SK-N-SH (cell line): ENCODE data around the gene NUP160. TPM values are rescaled to one million over a fixed set of nuclear protein-coding genes. Genes with fewer than 3 reads are reported as not detected.

Experiments used
- CTCF ChIA-PET: fragments of 300-600, 350-600 bp; formaldehyde crosslinking; extraction: SDS; loops from one replicate; lab custom pipeline; 2021; lab: Yijun Ruan, JAX
- POLR2A ChIA-PET: fragments of 350-600 bp; sonication (Branson Sonifier 250); formaldehyde crosslinking; extraction: SDS; loops from one replicate; lab custom pipeline; 2020; ENCODE audit warnings: antibody characterized with exemption, inconsistent platforms; lab: Yijun Ruan, JAX
- DNase-seq: peaks from one replicate; pipeline ENCODE4 v3.0.0; 2012
- H2AFZ ChIP-seq: fragments of 200-600 bp; sonication (generic); 2 replicates; pipeline ENCODE4 v1.8.1; 2016; ENCODE audit warnings: antibody characterized with exemption, mild to moderate bottlenecking, low read depth
- H3F3A ChIP-seq: fragments of 200-600 bp; sonication (generic); replicated peaks from 2 replicates; pipeline ENCODE3; 2016; ENCODE audit warnings: antibody characterized with exemption, mild to moderate bottlenecking; ENCODE audit not compliant: insufficient read depth
- H3K27ac ChIP-seq, 2 experiments: fragments of 200-500 bp in 1 of 2; fragments of 200-600 bp in 1 of 2; sonication (Bioruptor generic) in 1 of 2; sonication (generic), shearing (Covaris generic) in 1 of 2; 2 replicates each; pipeline versions ENCODE4 v1.5.1 to v1.6.1; 2014 to 2016; ENCODE audit warnings: low read depth in 2 of 2, inconsistent platforms in 1 of 2, low read length in 1 of 2, mild to moderate bottlenecking in 1 of 2, mixed read lengths in 1 of 2
- H3K27me3 ChIP-seq: fragments of 200-600 bp; sonication (generic), shearing (Covaris generic); 2 replicates; pipeline ENCODE4 v1.6.1; 2016; ENCODE audit warnings: mixed run types; ENCODE audit not compliant: insufficient read depth
- H3K36me3 ChIP-seq, 2 experiments: fragments of 200-500 bp in 1 of 2; fragments of 200-600 bp in 1 of 2; sonication (Bioruptor generic) in 1 of 2; sonication (generic) in 1 of 2; replicated peaks in 1 of 2; 2 replicates each; pipeline versions ENCODE3 to v1.5.1; 2014 to 2016; ENCODE audit warnings: low read length in 1 of 2, mild to moderate bottlenecking in 1 of 2; ENCODE audit not compliant: insufficient read depth in 2 of 2, control insufficient read depth in 1 of 2
- H3K4me1 ChIP-seq, 2 experiments: fragments of 200-500 bp in 1 of 2; fragments of 200-600 bp in 1 of 2; sonication (Bioruptor generic) in 1 of 2; sonication (generic), shearing (Covaris generic) in 1 of 2; 2 replicates each; pipeline versions ENCODE4 v1.5.1 to v1.6.1; 2014 to 2016; ENCODE audit warnings: low read depth in 1 of 2, low read length in 1 of 2, mixed run types in 1 of 2; ENCODE audit not compliant: insufficient read depth in 2 of 2, control insufficient read depth in 1 of 2
- H3K4me2 ChIP-seq: fragments of 200-600 bp; sonication (generic), shearing (Covaris generic); 2 replicates; pipeline ENCODE4 v1.6.1; 2017; ENCODE audit warnings: mixed run types
- H3K4me3 ChIP-seq, 2 experiments: fragments of 200-500 bp in 1 of 2; fragments of 200-600 bp in 1 of 2; sonication (Bioruptor generic) in 1 of 2; sonication (generic), shearing (Covaris generic) in 1 of 2; 2 replicates each; pipeline versions ENCODE4 v1.5.1 to v1.8.1; 2014 to 2016; ENCODE audit warnings: low read depth in 2 of 2, inconsistent platforms in 1 of 2, low read length in 1 of 2, mild to moderate bottlenecking in 1 of 2, mixed read lengths in 1 of 2, moderate library complexity in 1 of 2
- H3K79me2 ChIP-seq: fragments of 200-600 bp; sonication (generic); 2 replicates; pipeline ENCODE4 v1.8.1; 2017; ENCODE audit warnings: mild to moderate bottlenecking; ENCODE audit not compliant: insufficient read depth
- H3K9ac ChIP-seq: fragments of 200-600 bp; sonication (generic); 2 replicates; pipeline ENCODE4 v1.6.1; 2017; ENCODE audit warnings: mixed run types
- H3K9me2 ChIP-seq: fragments of 200-600 bp; sonication (generic); 2 replicates; pipeline ENCODE4 v1.6.1; 2017; ENCODE audit warnings: mixed run types
- H3K9me3 ChIP-seq: fragments of 200-600 bp; sonication (generic); 2 replicates; pipeline ENCODE4 v1.6.1; 2017; ENCODE audit warnings: mixed run types, mild to moderate bottlenecking, moderate library complexity
- H4K20me1 ChIP-seq: fragments of 200-600 bp; sonication (generic); 2 replicates; pipeline ENCODE4 v1.6.1; 2017; ENCODE audit warnings: mild to moderate bottlenecking, mixed run types; ENCODE audit not compliant: insufficient read depth
- ELF1 ChIP-seq: IDR thresholded peaks from 2 replicates; pipeline ENCODE4 v1.4.0; 2012
- EZH2phosphoT487 ChIP-seq: fragments of 200-600 bp; sonication (generic); IDR thresholded peaks from 2 replicates; pipeline ENCODE4 v1.6.1; 2017; ENCODE audit warnings: low read depth, mixed run types, mild to moderate bottlenecking, antibody characterized with exemption, moderate library complexity, borderline replicate concordance
- FOXM1 ChIP-seq: IDR thresholded peaks from 2 replicates; pipeline ENCODE4 v1.4.0; 2012; ENCODE audit warnings: low read depth, mild to moderate bottlenecking
- GATA2 ChIP-seq: sonication (generic); formaldehyde crosslinking; IDR thresholded peaks from 2 replicates; pipeline ENCODE4 v1.5.0; 2020; ENCODE audit warnings: mild to moderate bottlenecking, missing genetic modification reagents
- MAX ChIP-seq: IDR thresholded peaks from 2 replicates; pipeline ENCODE4 v1.4.0; 2012; ENCODE audit warnings: low read depth
- MEF2A ChIP-seq: IDR thresholded peaks from 2 replicates; pipeline ENCODE4 v1.4.0; 2012; ENCODE audit warnings: low read depth, borderline replicate concordance
- MXI1 ChIP-seq: IDR thresholded peaks from 2 replicates; pipeline ENCODE4 v1.6.1; 2012; ENCODE audit warnings: mild to moderate bottlenecking, low read depth, low read length, improper control_type of control experiment
- NFIC ChIP-seq: IDR thresholded peaks from 2 replicates; pipeline ENCODE4 v1.4.0; 2012; ENCODE audit warnings: borderline replicate concordance
- NRF1 ChIP-seq: IDR thresholded peaks from 2 replicates; pipeline ENCODE4 v1.6.1; 2012; ENCODE audit warnings: low read depth, mild to moderate bottlenecking, low read length
- POLR2AphosphoS5 ChIP-seq: IDR thresholded peaks from 2 replicates; pipeline ENCODE4 v1.6.1; 2012; ENCODE audit warnings: low read depth, low read length
- SMC3 ChIP-seq: IDR thresholded peaks from 2 replicates; pipeline ENCODE4 v1.6.1; 2012; ENCODE audit warnings: low read depth, low read length, improper control_type of control experiment
- TAF1 ChIP-seq: IDR thresholded peaks from 2 replicates; pipeline ENCODE4 v1.6.1; 2012; ENCODE audit warnings: low read depth, mild to moderate bottlenecking, low read length, moderate library complexity, borderline replicate concordance
- TEAD4 ChIP-seq: IDR thresholded peaks from 2 replicates; pipeline ENCODE4 v1.4.0; 2012; ENCODE audit warnings: mild to moderate bottlenecking, borderline replicate concordance; ENCODE audit not compliant: insufficient read depth
- ZBTB33 ChIP-seq: IDR thresholded peaks from 2 replicates; pipeline ENCODE4 v1.4.0; 2012; ENCODE audit warnings: low read depth, borderline replicate concordance
- WGBS: methylation state at CpG from one replicate; pipeline ENCODE4 v1.1.6; 2017; ENCODE audit warnings: low lambda C conversion rate; 5-methylcytosine and 5-hydroxymethylcytosine counted together
- polyA plus RNA-seq, 3 experiments: library from polyadenylated mRNA; depleted of rRNA; stranded (reverse); fragments of >200 nt; gene quantifications; 2 replicates each; pipeline ENCODE4 v1.2.3, GENCODE V29; 2012

NUP160 gene
- polyA plus RNA-seq, 1 of the 3 experiments (the other 2 are of a cell fraction), result 19.3 TPM

GRCh38 chr11:47843361-47844055 is 4.6 kb downstream of the NUP160 start:
- Histone ChIP-seq H3K36me3 (peaks cover 52% of the 10 kb centered on the region in 2 experiments), H3K4me2 (no peak overlapping the region), H3K4me3 (no peak overlapping the region), H4K20me1 (peaks cover 3% of the 10 kb centered on the region; the same call in 1 of the 2 replicates), H3K9me2 (no peaks in the 10 kb centered on the region), H2AFZ (no peak overlapping the region), H3K4me1 (peaks cover 7% of the 10 kb centered on the region in 2 experiments; a peak in 3 of 4 replicates)
- DNase-seq, result no peak
- TF ChIP-seq ELF1 (no peak), MEF2A (no peak), NRF1 (no peak), ZBTB33 (no peak), NFIC (no peak), TAF1 (no peak), FOXM1 (no peak)
- TF ChIP-seq, all 33 proteins: peak for 0
- WGBS, result 86% methylated on average over 7 of the region's 7 CpGs
- Histone ChIP-seq H3F3A (no peaks in the 10 kb centered on the region), H3K79me2 (peaks cover 61% of the 10 kb centered on the region), H3K9ac (no peak overlapping the region), H3K9me3 (no peaks in the 10 kb centered on the region), H3K27ac (no peak overlapping the region), H3K27me3 (no peaks in the 10 kb centered on the region)
- POLR2A ChIA-PET, result no interaction called here
- CTCF ChIA-PET, result interaction anchor here (1.4 kb wide), 1 partner anchor 9 kb away, joined by 3 read pairs; no protein-coding TSS in a partner anchor

- Histone ChIP-seq H4K20me1 (peaks cover 3% of the 10 kb centered on the region; the same call in 1 of the 2 replicates), H3K4me1 (peaks cover 7% of the 10 kb centered on the region in 2 experiments; a peak in 3 of 4 replicates), H3K27me3 (no peaks in the 10 kb centered on the region), H3K9ac (no peak overlapping the region), H3K36me3 (peaks cover 57 to 58% of the 10 kb centered on the region in 2 experiments), H3K27ac (no peak overlapping the region), H3K79me2 (peaks cover 57% of the 10 kb centered on the region), H3K4me2 (no peak overlapping the region), H3F3A (no peaks in the 10 kb centered on the region), H2AFZ (no peak overlapping the region)
- CTCF ChIA-PET, result no interaction called here
- no peak for DNase-seq
- WGBS, result 96% methylated on average over 4 of the region's 4 CpGs
- TF ChIP-seq MXI1 (no peak), NFIC (no peak), TEAD4 (no peak), TAF1 (no peak), ZBTB33 (no peak), ELF1 (no peak), GATA2 (no peak), MAX (no peak), POLR2AphosphoS5 (no peak), EZH2phosphoT487 (no peak), SMC3 (no peak)
- TF ChIP-seq, all 33 proteins: peak for 0
- Histone ChIP-seq H3K9me3 (no peaks in the 10 kb centered on the region), H3K9me2 (no peaks in the 10 kb centered on the region), H3K4me3 (no peak overlapping the region)
- POLR2A ChIA-PET, result no interaction called here
These were observed 5.4 kb downstream of the NUP160 start for GRCh38 chr11:47842749-47843148.
